Panc1 (cell line): ENCODE results near the gene GLIS1. TPM values are rescaled to one million over a fixed set of nuclear protein-coding genes. Genes with fewer than 3 reads are reported as not detected.

Experiments used
- ATAC-seq: fragments of 200-7000 bp; cut with Tn5 transposase; 2 replicates; pipeline ENCODE4 v1.9.1; 2020; ENCODE audit warnings: mild to moderate bottlenecking, moderate library complexity
- BruUV-seq: library from RNA; stranded (reverse); fragments of 400-500 nt; replicated peaks from 2 replicates; lab custom pipeline; 2021; lab: Mats Ljungman, UMichigan
- CTCF ChIA-PET: fragments of 300-600 bp; sonication (Branson Sonifier 250); formaldehyde crosslinking; loops from one replicate; lab custom pipeline; 2022; ENCODE audit warnings: antibody characterized with exemption; lab: Charles Lee
- POLR2A ChIA-PET: fragments of 300-600 bp; sonication (Branson Sonifier 250); formaldehyde crosslinking; loops from one replicate; lab custom pipeline; 2022; ENCODE audit warnings: antibody characterized with exemption; lab: Charles Lee
- DNase-seq: peaks from one replicate; pipeline ENCODE4 v3.0.0-alpha.2; 2010; ENCODE audit warnings: low read depth, low spot score
- H3K27ac ChIP-seq: 2 replicates; pipeline ENCODE4 v1.5.1; 2011; ENCODE audit warnings: mild to moderate bottlenecking, low read length, inconsistent platforms
- H3K27me3 ChIP-seq: fragments of 200-500 bp; sonication (Bioruptor generic); 2 replicates; pipeline ENCODE4 v1.6.0; 2014; ENCODE audit warnings: low read length, inconsistent platforms; ENCODE audit not compliant: control insufficient read depth, insufficient read depth
- H3K36me3 ChIP-seq: fragments of 200-500 bp; sonication (Bioruptor generic); 2 replicates; pipeline ENCODE4 v1.5.1; 2014; ENCODE audit warnings: inconsistent platforms, mild to moderate bottlenecking, low read length, moderate library complexity; ENCODE audit not compliant: control insufficient read depth, insufficient read depth
- H3K4me1 ChIP-seq: 2 replicates; pipeline ENCODE4 v1.5.1; 2011; ENCODE audit warnings: inconsistent platforms, mild to moderate bottlenecking, low read length, moderate library complexity; ENCODE audit not compliant: control insufficient read depth, insufficient read depth
- H3K4me3 ChIP-seq, 2 experiments: 2 replicates each; pipeline ENCODE4 v1.5.1; 2011 to 2012; ENCODE audit warnings: low read depth in 2 of 2, low read length in 2 of 2, mild to moderate bottlenecking in 2 of 2, inconsistent platforms in 1 of 2, moderate library complexity in 1 of 2
- H3K9me3 ChIP-seq: fragments of 200-500 bp; sonication (Bioruptor generic); 2 replicates; pipeline ENCODE4 v1.5.1; 2014; ENCODE audit warnings: low read depth, mild to moderate bottlenecking, inconsistent platforms, low read length, moderate library complexity; ENCODE audit not compliant: control insufficient read depth, insufficient read depth
- POLR2AphosphoS5 ChIP-seq: IDR thresholded peaks from 2 replicates; pipeline ENCODE4 v1.6.1; 2012; ENCODE audit warnings: mild to moderate bottlenecking, low read depth, low read length, moderate library complexity
- SIN3A ChIP-seq: IDR thresholded peaks from 2 replicates; pipeline ENCODE4 v1.6.1; 2012; ENCODE audit warnings: low read depth, mild to moderate bottlenecking, low read length, moderate library complexity, borderline replicate concordance; ENCODE audit not compliant: insufficient read depth
- TCF7L2 ChIP-seq: IDR thresholded peaks from 2 replicates; pipeline ENCODE4 v1.6.1; 2011; ENCODE audit warnings: mild to moderate bottlenecking, low read depth, low read length, inconsistent platforms
- in situ Hi-C: cut with HindIII; loops from 2 replicates; pipeline ENCODE4 v1.10.0; 2016; ENCODE audit warnings: low sequenced_read_pairs, low pct_unique_long_range_greater_than_20kb
- intact Hi-C: fragments of 100-400 bp; cut with micrococcal nuclease; formaldehyde crosslinking; loops from one replicate; pipeline ENCODE4 v1.10.0; 2022; ENCODE audit not compliant: unreplicated experiment
- total RNA-seq: library from RNA; stranded (reverse); gene quantifications from one replicate; pipeline ENCODE4 v1.2.1, GENCODE V29; 2021; ENCODE audit not compliant: unreplicated experiment
- TF ChIP-seq, protein P1 (sequence below): fragments of 450-650 bp; IDR thresholded peaks from 2 replicates; pipeline ENCODE4 v1.5.1; 2017; ENCODE audit warnings: mild to moderate bottlenecking
- TF ChIP-seq, protein P2 (sequence below), 2 experiments: IDR thresholded peaks; 2 replicates each; pipeline ENCODE4 v1.6.1; 2011 to 2012; ENCODE audit warnings: low read depth in 2 of 2, control low read depth in 1 of 2, low read length in 1 of 2, mild to moderate bottlenecking in 1 of 2, moderate library complexity in 1 of 2; ENCODE audit not compliant: insufficient read depth in 1 of 2

The GLIS1 gene
- total RNA-seq, 1 experiment from 2014 or later = 0.28 TPM

DNA sequence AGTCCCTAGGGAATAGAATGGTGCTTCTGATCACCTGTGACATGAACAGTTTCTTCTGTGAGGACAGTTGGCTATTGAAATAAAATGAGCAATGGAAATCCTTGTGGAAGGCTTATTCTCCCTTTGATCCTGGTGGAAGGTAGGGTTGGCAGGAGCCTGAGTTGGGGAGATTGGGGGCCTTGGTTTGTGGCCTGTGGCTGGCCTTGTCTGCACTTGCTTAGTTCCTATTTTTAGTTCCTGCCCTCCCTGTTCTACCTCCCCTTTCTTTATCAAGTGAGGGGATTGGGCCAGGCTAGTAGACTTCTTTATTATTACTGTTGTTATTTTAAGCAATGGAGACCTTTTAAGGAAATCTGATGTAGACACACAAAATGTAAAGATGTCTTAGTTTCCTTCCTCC, 271.6 kb downstream of the GLIS1 start:
- in situ Hi-C loops = no loop called here
- H3K4me3 ChIP-seq = no peak overlapping the region

DNA sequence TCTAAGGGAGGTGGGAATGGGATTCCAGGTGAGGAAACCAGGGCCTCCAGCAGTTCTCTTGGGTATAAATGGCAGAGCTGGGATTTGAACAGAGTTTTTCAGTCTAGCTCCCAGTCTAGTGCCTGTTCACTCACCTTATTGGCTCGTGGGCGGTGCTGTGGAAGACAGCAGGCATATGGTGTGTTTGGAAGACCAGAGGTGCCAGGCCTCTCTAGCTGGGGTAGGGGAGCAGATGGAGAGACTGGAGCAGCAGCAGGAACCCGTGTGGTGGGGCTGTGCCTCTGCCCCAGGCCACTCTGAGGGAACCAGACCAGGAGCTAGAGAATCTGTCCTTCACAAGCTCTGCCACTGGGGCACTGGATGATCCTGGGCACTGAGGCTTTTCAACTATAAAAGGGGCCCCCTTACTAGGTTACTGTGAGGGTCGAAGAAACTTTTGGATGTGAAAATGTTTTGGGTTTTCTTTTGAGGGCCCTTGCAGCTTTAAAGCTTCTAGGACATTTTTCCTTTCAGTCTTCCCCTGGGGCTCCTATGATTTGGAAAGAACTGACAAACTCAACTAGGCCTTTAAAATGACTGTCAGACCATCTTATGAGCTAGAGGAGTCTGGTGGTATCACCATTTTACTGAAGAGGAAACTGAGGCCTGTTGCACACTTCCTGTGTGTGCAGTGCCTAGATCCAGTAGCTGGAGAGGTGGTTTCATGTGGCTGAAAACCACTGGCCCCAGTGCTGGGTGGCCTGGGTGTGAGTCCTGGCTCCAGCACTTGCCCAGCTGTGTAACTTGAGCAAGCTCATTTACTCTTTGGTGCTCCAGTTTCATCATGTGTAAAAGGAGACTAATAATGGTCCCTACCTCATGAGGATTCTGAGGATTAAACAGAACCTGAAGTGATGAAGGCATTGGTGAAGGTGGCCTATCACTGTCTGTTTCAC, 273.7 kb downstream of the GLIS1 start:
- Histone ChIP-seq H3K4me1 (no peaks in the 10 kb centered on the region), H3K9me3 (no peaks in the 10 kb centered on the region), H3K4me3 (no peak overlapping the region), H3K27ac (no peak overlapping the region), H3K36me3 (no peaks in the 10 kb centered on the region), H3K27me3 (no peaks in the 10 kb centered on the region)
- POLR2A ChIA-PET = no interaction called here
- intact Hi-C loops = no loop called here
- DNase-seq (no peak), ATAC-seq (no peak)
- in situ Hi-C loops = no loop called here
- CTCF ChIA-PET = interaction anchor here (0.6 to 0.7 kb wide), 2 partner anchors 14 to 110 kb away, joined by 3 read pairs; no protein-coding TSS in a partner anchor
- no peak for TF ChIP-seq TCF7L2
- TF ChIP-seq POLR2AphosphoS5 = no peak
- no peak for TF ChIP-seq SIN3A
- TF ChIP-seq, protein P1, sequence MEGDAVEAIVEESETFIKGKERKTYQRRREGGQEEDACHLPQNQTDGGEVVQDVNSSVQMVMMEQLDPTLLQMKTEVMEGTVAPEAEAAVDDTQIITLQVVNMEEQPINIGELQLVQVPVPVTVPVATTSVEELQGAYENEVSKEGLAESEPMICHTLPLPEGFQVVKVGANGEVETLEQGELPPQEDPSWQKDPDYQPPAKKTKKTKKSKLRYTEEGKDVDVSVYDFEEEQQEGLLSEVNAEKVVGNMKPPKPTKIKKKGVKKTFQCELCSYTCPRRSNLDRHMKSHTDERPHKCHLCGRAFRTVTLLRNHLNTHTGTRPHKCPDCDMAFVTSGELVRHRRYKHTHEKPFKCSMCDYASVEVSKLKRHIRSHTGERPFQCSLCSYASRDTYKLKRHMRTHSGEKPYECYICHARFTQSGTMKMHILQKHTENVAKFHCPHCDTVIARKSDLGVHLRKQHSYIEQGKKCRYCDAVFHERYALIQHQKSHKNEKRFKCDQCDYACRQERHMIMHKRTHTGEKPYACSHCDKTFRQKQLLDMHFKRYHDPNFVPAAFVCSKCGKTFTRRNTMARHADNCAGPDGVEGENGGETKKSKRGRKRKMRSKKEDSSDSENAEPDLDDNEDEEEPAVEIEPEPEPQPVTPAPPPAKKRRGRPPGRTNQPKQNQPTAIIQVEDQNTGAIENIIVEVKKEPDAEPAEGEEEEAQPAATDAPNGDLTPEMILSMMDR = no peak
- TF ChIP-seq, protein P2, sequence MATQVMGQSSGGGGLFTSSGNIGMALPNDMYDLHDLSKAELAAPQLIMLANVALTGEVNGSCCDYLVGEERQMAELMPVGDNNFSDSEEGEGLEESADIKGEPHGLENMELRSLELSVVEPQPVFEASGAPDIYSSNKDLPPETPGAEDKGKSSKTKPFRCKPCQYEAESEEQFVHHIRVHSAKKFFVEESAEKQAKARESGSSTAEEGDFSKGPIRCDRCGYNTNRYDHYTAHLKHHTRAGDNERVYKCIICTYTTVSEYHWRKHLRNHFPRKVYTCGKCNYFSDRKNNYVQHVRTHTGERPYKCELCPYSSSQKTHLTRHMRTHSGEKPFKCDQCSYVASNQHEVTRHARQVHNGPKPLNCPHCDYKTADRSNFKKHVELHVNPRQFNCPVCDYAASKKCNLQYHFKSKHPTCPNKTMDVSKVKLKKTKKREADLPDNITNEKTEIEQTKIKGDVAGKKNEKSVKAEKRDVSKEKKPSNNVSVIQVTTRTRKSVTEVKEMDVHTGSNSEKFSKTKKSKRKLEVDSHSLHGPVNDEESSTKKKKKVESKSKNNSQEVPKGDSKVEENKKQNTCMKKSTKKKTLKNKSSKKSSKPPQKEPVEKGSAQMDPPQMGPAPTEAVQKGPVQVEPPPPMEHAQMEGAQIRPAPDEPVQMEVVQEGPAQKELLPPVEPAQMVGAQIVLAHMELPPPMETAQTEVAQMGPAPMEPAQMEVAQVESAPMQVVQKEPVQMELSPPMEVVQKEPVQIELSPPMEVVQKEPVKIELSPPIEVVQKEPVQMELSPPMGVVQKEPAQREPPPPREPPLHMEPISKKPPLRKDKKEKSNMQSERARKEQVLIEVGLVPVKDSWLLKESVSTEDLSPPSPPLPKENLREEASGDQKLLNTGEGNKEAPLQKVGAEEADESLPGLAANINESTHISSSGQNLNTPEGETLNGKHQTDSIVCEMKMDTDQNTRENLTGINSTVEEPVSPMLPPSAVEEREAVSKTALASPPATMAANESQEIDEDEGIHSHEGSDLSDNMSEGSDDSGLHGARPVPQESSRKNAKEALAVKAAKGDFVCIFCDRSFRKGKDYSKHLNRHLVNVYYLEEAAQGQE (IDR thresholded peaks at IDR 0.05; ENCODE audit: insufficient read depth in 1 of 2, low read depth in 2 of 2, low read length in 1 of 2) = no peak
- BruUV-seq = no TSS peak

More for the DNA sequence above, 271.6 kb downstream of the GLIS1 start:
- Histone ChIP-seq H3K36me3 (no peaks in the 10 kb centered on the region), H3K9me3 (no peaks in the 10 kb centered on the region), H3K4me1 (no peaks in the 10 kb centered on the region), H3K27ac (no peak overlapping the region), H3K27me3 (no peaks in the 10 kb centered on the region)
- BruUV-seq = no TSS peak
- no peak for DNase-seq
- POLR2A ChIA-PET = no interaction called here
- CTCF ChIA-PET = interaction anchor here (1.0 kb wide), 1 partner anchor 23 kb away, joined by 3 read pairs; no protein-coding TSS in a partner anchor
- ATAC-seq = no peak
- TF ChIP-seq TCF7L2 (no peak), SIN3A (no peak), POLR2AphosphoS5 (no peak)
- TF ChIP-seq, protein P2 (IDR thresholded peaks at IDR 0.05; ENCODE audit: insufficient read depth in 1 of 2, low read depth in 2 of 2, low read length in 1 of 2) = no peak
- TF ChIP-seq, protein P1 = no peak
- intact Hi-C loops = no loop called here
